HepG2 (cell line): ENCODE measurements around the gene INTS15. TPM values are rescaled to one million over a fixed set of nuclear protein-coding genes. Genes with fewer than 3 reads are reported as not detected.
A peak's percentile ranks its signal among the peaks of the same experiment; 100 is the strongest.

Experiments used
- ATF7 ChIP-seq, 2 experiments: fragments of 450-650 bp in 1 of 2; sonication (generic) in 1 of 2; formaldehyde crosslinking in 1 of 2; IDR thresholded peaks; 2 replicates each; pipeline versions ENCODE4 v1.4.0 to v1.6.1; 2016 to 2020; ENCODE audit warnings: antibody characterized with exemption in 1 of 2, mild to moderate bottlenecking in 1 of 2, missing genetic modification reagents in 1 of 2
- HMG20A ChIP-seq: IDR thresholded peaks from 2 replicates; pipeline ENCODE4 v1.6.1; 2016; ENCODE audit warnings: borderline replicate concordance
- HNRNPK ChIP-seq: fragments of 200-400 bp; formaldehyde crosslinking; IDR thresholded peaks from 2 replicates; pipeline ENCODE4 v1.6.1; 2018; ENCODE audit warnings: low read length, low read depth, moderate library complexity, mild to moderate bottlenecking; ENCODE audit not compliant: poor library complexity, severe bottlenecking
- KAT8 ChIP-seq: IDR thresholded peaks from 2 replicates; pipeline ENCODE4 v1.6.1; 2016; ENCODE audit warnings: missing genetic modification reagents, missing compliant biosample characterization
- KIAA2018 ChIP-seq: sonication (generic); formaldehyde crosslinking; IDR thresholded peaks from 2 replicates; pipeline ENCODE4 v1.5.0; 2020; ENCODE audit warnings: mild to moderate bottlenecking, missing genetic modification reagents, borderline replicate concordance
- ONECUT2 ChIP-seq: sonication (generic); formaldehyde crosslinking; IDR thresholded peaks from 2 replicates; pipeline ENCODE4 v1.4.0; 2020; ENCODE audit warnings: missing genetic modification reagents
- PCBP1 ChIP-seq: fragments of 200-400 bp; formaldehyde crosslinking; IDR thresholded peaks from 2 replicates; pipeline ENCODE4 v1.6.1; 2017; ENCODE audit warnings: mild to moderate bottlenecking, low read depth, low read length, borderline replicate concordance
- SKI ChIP-seq: fragments of 450-650 bp; IDR thresholded peaks from one replicate; pipeline ENCODE4 v1.6.1; 2018; ENCODE audit warnings: mild to moderate bottlenecking; ENCODE audit not compliant: partially characterized antibody
- TRIM24 ChIP-seq: sonication (generic); formaldehyde crosslinking; IDR thresholded peaks from 2 replicates; pipeline ENCODE4 v1.8.0; 2022; ENCODE audit warnings: mild to moderate bottlenecking, missing genetic modification reagents
- ZBTB44 ChIP-seq: sonication (generic); formaldehyde crosslinking; IDR thresholded peaks from 2 replicates; pipeline ENCODE4 v1.4.0; 2020; ENCODE audit warnings: missing genetic modification reagents
- ZFYVE20 ChIP-seq: sonication (generic); formaldehyde crosslinking; IDR thresholded peaks from 2 replicates; pipeline ENCODE4 v1.8.0; 2023; ENCODE audit warnings: low read depth, mild to moderate bottlenecking, moderate library complexity, missing genetic modification reagents, borderline replicate concordance
- ZNF33A ChIP-seq: sonication (generic); formaldehyde crosslinking; IDR thresholded peaks from 2 replicates; pipeline ENCODE4 v1.5.1; 2020; ENCODE audit warnings: missing genetic modification reagents, mild to moderate bottlenecking, moderate library complexity, borderline replicate concordance
- ZNF574 ChIP-seq: sonication (generic); formaldehyde crosslinking; IDR thresholded peaks from 2 replicates; pipeline ENCODE4 v1.4.0; 2020; ENCODE audit warnings: missing genetic modification reagents
- ZNF720 ChIP-seq: sonication (generic); formaldehyde crosslinking; IDR thresholded peaks from 2 replicates; pipeline ENCODE4 v1.4.0; 2020; ENCODE audit warnings: missing genetic modification reagents
- ZNF724P ChIP-seq: sonication (generic); formaldehyde crosslinking; IDR thresholded peaks from 2 replicates; pipeline ENCODE4 v1.8.0; 2022; ENCODE audit warnings: missing genetic modification reagents, borderline replicate concordance
- ZNF782 ChIP-seq: sonication (generic); formaldehyde crosslinking; IDR thresholded peaks from 2 replicates; pipeline ENCODE4 v1.4.0; 2020; ENCODE audit warnings: missing genetic modification reagents, mild to moderate bottlenecking, borderline replicate concordance
- polyA plus RNA-seq, 8 experiments: library from polyadenylated mRNA; depleted of rRNA in 3 of 8; stranded (reverse) in 7 of 8; unstranded in 1 of 8; fragments of >200 nt; fragmentation: Illumina TruSeq in 4 of 8; extraction: Trizol in 4 of 8; gene quantifications; 2 replicates each; pipeline versions ENCODE4 v1.2.1 to v1.2.3, GENCODE V29; 2011 to 2016; ENCODE audit warnings: low read depth in 4 of 8, missing spikeins in 1 of 8, mixed read lengths in 1 of 8; ENCODE audit not compliant: insufficient read depth in 1 of 8
- total RNA-seq, 5 experiments: library from RNA; depleted of rRNA; stranded (reverse); fragments of >200 nt; fragmentation: Illumina TruSeq; extraction: Trizol; gene quantifications; 2 replicates each; pipeline ENCODE4 v1.2.3, GENCODE V29; 2016; ENCODE audit warnings: low read depth in 1 of 5

The INTS15 gene
- total and polyA plus RNA-seq, 2 of the 13 experiments (the other 11 are each of a cell fraction or from before 2014, with no cell fraction given): 16.3 to 25.7 TPM

GRCh38 chr7:6636741-6637543 is 47.1 kb downstream of the INTS15 start, which contains the start of gene ZNF316 (continued):
- TF ChIP-seq ZBTB44 (CRISPR knock-in tag) (no peak), ZNF33A (CRISPR knock-in tag) (no peak), ATF7 (IDR thresholded peaks at IDR 0.05) (no peak), ATF7 (CRISPR knock-in tag; IDR thresholded peaks at IDR 0.05) (0 out of 2 replicates have a peak, but pooled peaks have one; percentile 23), SKI (no peak), TRIM24 (CRISPR knock-in tag) (no peak), ZNF724P (0 out of 2 replicates have a peak, but pooled peaks have one; percentile 34), ZFYVE20 (CRISPR knock-in tag) (peak; percentile 39; the same call in 1 of the 2 replicates), HMG20A (CRISPR knock-in tag) (no peak), KIAA2018 (CRISPR knock-in tag) (no peak), ZNF720 (CRISPR knock-in tag) (no peak), KAT8 (no peak), PCBP1 (0 out of 2 replicates have a peak, but pooled peaks have one; percentile 45), HNRNPK (peak; percentile 47), ONECUT2 (CRISPR knock-in tag) (no peak), ZNF782 (CRISPR knock-in tag) (no peak), ZNF574 (CRISPR knock-in tag) (peak; percentile 35)
